ENCODE results near the gene TMEM242.

TMEM242 gene

DNA sequence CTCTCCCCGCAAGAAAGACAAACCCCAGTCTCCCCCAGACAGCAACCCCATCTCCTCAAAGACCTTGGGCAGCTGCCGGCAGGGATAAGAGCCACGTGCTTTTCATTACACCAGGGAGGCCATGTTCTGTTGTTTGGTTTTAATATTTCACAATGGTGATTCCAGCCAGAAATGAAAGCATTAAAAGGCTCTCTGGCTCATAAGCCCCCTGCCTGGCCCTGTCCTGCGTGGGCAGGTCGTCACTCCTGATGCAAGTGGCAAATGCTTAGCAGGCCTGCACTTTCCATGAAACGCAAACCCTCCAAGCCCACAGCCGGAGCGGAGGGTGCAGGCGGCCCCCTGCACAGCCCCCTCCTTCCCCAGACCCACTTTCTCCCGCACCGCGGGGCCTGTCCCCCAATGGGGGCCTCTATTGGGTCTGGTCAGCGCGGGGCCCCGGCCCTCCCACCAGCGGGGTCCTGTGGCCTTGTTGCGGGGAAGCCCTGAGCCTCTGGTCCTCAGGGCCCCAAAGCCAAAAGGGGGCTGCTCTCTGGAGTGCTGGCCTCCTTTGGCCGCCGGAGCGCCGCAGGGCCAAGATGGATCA, 77.2 kb downstream of the TMEM242 start:
- H3F3A ChIP-seq (ENCODE audit: control insufficient read depth, insufficient read depth) = no peaks in the 10 kb centered on the region
- H3K36me3 ChIP-seq (ENCODE audit: control insufficient read depth, low read length) = no peaks in the 10 kb centered on the region
- no peaks in the 10 kb centered on the region for H4K20me1 ChIP-seq (ENCODE audit: control insufficient read depth, insufficient read depth, low read depth, low read length)

DNA sequence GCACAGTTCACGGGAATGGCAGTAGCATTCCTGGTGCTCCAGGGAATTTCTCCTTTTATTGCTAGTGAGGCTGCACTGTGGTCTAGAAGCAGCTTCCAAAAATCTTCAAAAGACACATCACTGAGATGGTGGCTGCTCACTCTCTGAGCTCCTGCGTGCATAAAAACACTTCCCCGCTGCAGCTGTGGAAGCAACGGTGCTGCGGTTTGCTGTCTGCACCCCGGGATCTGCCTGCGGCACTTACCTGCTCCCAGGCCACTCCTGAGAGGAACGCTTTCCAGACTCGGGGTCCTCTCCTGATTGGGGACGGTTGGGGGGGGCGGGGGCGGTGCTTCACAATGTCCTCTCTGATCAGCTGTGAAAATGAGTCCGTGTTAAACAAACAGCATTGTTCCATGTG, 77.9 kb downstream of the TMEM242 start:
- H3K36me3 ChIP-seq (ENCODE audit: control insufficient read depth, low read length) = no peaks in the 10 kb centered on the region
- H3K9me2 ChIP-seq (replicated peaks; ENCODE audit: control insufficient read depth, low read length) = no peaks in the 10 kb centered on the region
- H3K4me2 ChIP-seq (ENCODE audit: low read length) = no peak overlapping the region
- peaks cover 5% of the 10 kb centered on the region; the same call in 1 of the 2 replicates for H3K9me3 ChIP-seq (ENCODE audit: control insufficient read depth, insufficient read depth, low read length)
- H3F3A ChIP-seq (ENCODE audit: control insufficient read depth, insufficient read depth) = no peaks in the 10 kb centered on the region
- H3K4me1 ChIP-seq (ENCODE audit: control insufficient read depth, low read length) = no peaks in the 10 kb centered on the region
- H3K79me2 ChIP-seq (ENCODE audit: control insufficient read depth, low read length) = no peaks in the 10 kb centered on the region
- H3K27ac ChIP-seq (ENCODE audit: low read depth, low read length) = no peak overlapping the region
- H3K4me3 ChIP-seq (ENCODE audit: low read length) = no peak overlapping the region
- peaks cover 26% of the 10 kb centered on the region for H3K27me3 ChIP-seq (ENCODE audit: control insufficient read depth, low read length)
- TF ChIP-seq, protein P1, sequence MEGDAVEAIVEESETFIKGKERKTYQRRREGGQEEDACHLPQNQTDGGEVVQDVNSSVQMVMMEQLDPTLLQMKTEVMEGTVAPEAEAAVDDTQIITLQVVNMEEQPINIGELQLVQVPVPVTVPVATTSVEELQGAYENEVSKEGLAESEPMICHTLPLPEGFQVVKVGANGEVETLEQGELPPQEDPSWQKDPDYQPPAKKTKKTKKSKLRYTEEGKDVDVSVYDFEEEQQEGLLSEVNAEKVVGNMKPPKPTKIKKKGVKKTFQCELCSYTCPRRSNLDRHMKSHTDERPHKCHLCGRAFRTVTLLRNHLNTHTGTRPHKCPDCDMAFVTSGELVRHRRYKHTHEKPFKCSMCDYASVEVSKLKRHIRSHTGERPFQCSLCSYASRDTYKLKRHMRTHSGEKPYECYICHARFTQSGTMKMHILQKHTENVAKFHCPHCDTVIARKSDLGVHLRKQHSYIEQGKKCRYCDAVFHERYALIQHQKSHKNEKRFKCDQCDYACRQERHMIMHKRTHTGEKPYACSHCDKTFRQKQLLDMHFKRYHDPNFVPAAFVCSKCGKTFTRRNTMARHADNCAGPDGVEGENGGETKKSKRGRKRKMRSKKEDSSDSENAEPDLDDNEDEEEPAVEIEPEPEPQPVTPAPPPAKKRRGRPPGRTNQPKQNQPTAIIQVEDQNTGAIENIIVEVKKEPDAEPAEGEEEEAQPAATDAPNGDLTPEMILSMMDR (IDR thresholded peaks at IDR 0.05; ENCODE audit: low read depth, low read length, poor library complexity, severe bottlenecking) = no peak
- no peak for TF ChIP-seq EZH2phosphoT487 (IDR thresholded peaks at IDR 0.05; ENCODE audit: borderline replicate concordance, low read length)
- no peaks in the 10 kb centered on the region for H4K20me1 ChIP-seq (ENCODE audit: control insufficient read depth, insufficient read depth, low read depth, low read length)

More for the DNA sequence above, 77.2 kb downstream of the TMEM242 start:
- H3K79me2 ChIP-seq (ENCODE audit: control insufficient read depth, low read length) = no peaks in the 10 kb centered on the region
- H3K9me2 ChIP-seq (replicated peaks; ENCODE audit: control insufficient read depth, low read length) = no peaks in the 10 kb centered on the region
- H3K9me3 ChIP-seq (ENCODE audit: control insufficient read depth, insufficient read depth, low read length) = peaks cover 5% of the 10 kb centered on the region; the same call in 1 of the 2 replicates
- H3K27me3 ChIP-seq (ENCODE audit: control insufficient read depth, low read length) = peaks cover 19% of the 10 kb centered on the region
- TF ChIP-seq, protein P1 (IDR thresholded peaks at IDR 0.05; ENCODE audit: low read depth, low read length, poor library complexity, severe bottlenecking) = no peak
- TF ChIP-seq EZH2phosphoT487 (IDR thresholded peaks at IDR 0.05; ENCODE audit: borderline replicate concordance, low read length) = no peak
- no peaks in the 10 kb centered on the region for H3K4me1 ChIP-seq (ENCODE audit: control insufficient read depth, low read length)
- no peak overlapping the region for H3K4me3 ChIP-seq (ENCODE audit: low read length)
- H3K4me2 ChIP-seq (ENCODE audit: low read length) = no peak overlapping the region
- no peak overlapping the region for H3K27ac ChIP-seq (ENCODE audit: low read depth, low read length)

DNA sequence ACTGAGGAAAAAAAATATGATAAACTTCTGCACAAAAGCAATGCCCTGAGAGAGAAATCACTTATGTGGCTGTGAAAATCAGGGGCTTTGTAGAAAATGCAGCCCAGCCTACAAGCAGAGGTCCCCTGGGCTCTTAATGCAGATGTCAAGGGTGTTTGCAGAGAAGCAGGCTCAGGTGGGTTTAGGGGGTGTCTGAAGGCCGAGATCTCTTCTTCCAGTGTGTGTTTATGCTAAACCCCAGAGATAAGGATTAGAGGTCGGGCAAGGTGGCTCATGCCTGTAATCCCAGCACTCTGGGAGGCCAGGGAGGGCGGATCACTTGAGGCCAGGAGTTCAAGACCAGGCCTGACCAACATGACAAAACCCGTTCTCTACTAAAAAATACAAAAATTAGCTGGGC, 78.5 kb downstream of the TMEM242 start:
- no peak overlapping the region for H3K4me2 ChIP-seq (ENCODE audit: low read length)
- H3F3A ChIP-seq (ENCODE audit: control insufficient read depth, insufficient read depth) = no peaks in the 10 kb centered on the region
- H3K9me3 ChIP-seq (ENCODE audit: control insufficient read depth, insufficient read depth, low read length) = peaks cover 5% of the 10 kb centered on the region; the same call in 1 of the 2 replicates
- no peaks in the 10 kb centered on the region for H3K9me2 ChIP-seq (replicated peaks; ENCODE audit: control insufficient read depth, low read length)
- TF ChIP-seq, protein P1 (IDR thresholded peaks at IDR 0.05; ENCODE audit: low read depth, low read length, poor library complexity, severe bottlenecking) = no peak
- TF ChIP-seq EZH2phosphoT487 (IDR thresholded peaks at IDR 0.05; ENCODE audit: borderline replicate concordance, low read length) = no peak
- H3K27ac ChIP-seq (ENCODE audit: low read depth, low read length) = no peak overlapping the region
- no peaks in the 10 kb centered on the region for H3K4me1 ChIP-seq (ENCODE audit: control insufficient read depth, low read length)
- no peaks in the 10 kb centered on the region for H3K79me2 ChIP-seq (ENCODE audit: control insufficient read depth, low read length)
- no peaks in the 10 kb centered on the region for H4K20me1 ChIP-seq (ENCODE audit: control insufficient read depth, insufficient read depth, low read depth, low read length)
- H3K27me3 ChIP-seq (ENCODE audit: control insufficient read depth, low read length) = peaks cover 32% of the 10 kb centered on the region
- no peaks in the 10 kb centered on the region for H3K36me3 ChIP-seq (ENCODE audit: control insufficient read depth, low read length)
- no peak overlapping the region for H3K4me3 ChIP-seq (ENCODE audit: low read length)

All from DOHH2 (cell line).